Endothelial cell of umbilical vein (primary cell): Measurements from ENCODE around the gene NXPE3.

ENCODE experiments used
- CTCF ChIP-seq, 2 donors: IDR thresholded peaks; 1 replicate in 1 of 2; 2 replicates in 1 of 2; pipeline ENCODE4 v1.5.1; 2011; ENCODE audit warnings: low read length in 2 of 2, mild to moderate bottlenecking in 2 of 2, moderate library complexity in 2 of 2, control low read depth in 1 of 2, inconsistent platforms in 1 of 2, low read depth in 1 of 2; ENCODE audit not compliant: insufficient read depth in 1 of 2; ENCODE audit errors: extremely low read depth in 1 of 2
- EZH2 ChIP-seq: IDR thresholded peaks from 2 replicates; pipeline ENCODE4 v1.6.1; 2012; ENCODE audit warnings: borderline replicate concordance, low read depth, mild to moderate bottlenecking, moderate library complexity, low read length, inconsistent platforms; ENCODE audit not compliant: severe bottlenecking
- FOS ChIP-seq: IDR thresholded peaks from 2 replicates; pipeline ENCODE4 v1.6.1; 2011; ENCODE audit warnings: mild to moderate bottlenecking, low read length, moderate library complexity, borderline replicate concordance; ENCODE audit not compliant: insufficient read depth
- GATA2 ChIP-seq: IDR thresholded peaks from 2 replicates; pipeline ENCODE4 v1.7.0; 2011; ENCODE audit warnings: low read depth, mild to moderate bottlenecking, moderate library complexity, mixed read lengths, low read length; ENCODE audit not compliant: insufficient read length, insufficient read depth
- JUN ChIP-seq: IDR thresholded peaks from 2 replicates; pipeline ENCODE4 v1.6.1; 2011; ENCODE audit warnings: borderline replicate concordance, low read depth; ENCODE audit not compliant: insufficient read length, insufficient read depth
- MAX ChIP-seq: IDR thresholded peaks from 2 replicates; pipeline ENCODE4 v1.6.1; 2011; ENCODE audit not compliant: insufficient read depth, insufficient read length
- MYC ChIP-seq: IDR thresholded peaks from one replicate; pipeline ENCODE4 v1.6.1; 2011; ENCODE audit warnings: mild to moderate bottlenecking, low read depth, low read length
- POLR2A ChIP-seq: IDR thresholded peaks from 2 replicates; pipeline ENCODE4 v1.6.1; 2012; ENCODE audit warnings: low read depth, mild to moderate bottlenecking, control low read depth, low read length
- POLR2AphosphoS5 ChIP-seq: IDR thresholded peaks from 2 replicates; pipeline ENCODE4 v1.6.1; 2012; ENCODE audit warnings: low read depth, mild to moderate bottlenecking, control low read depth, low read length, moderate library complexity; ENCODE audit not compliant: insufficient read depth

- TF ChIP-seq CTCF (IDR thresholded peaks at IDR 0.05; ENCODE audit: extremely low read depth in 1 of 2, insufficient read depth in 1 of 2, low read depth in 1 of 2, low read length in 2 of 2) (no peak), FOS (no peak), POLR2A (no peak), POLR2AphosphoS5 (no peak), EZH2 (no peak), GATA2 (no peak), JUN (no peak), MAX (no peak), MYC (no peak)
Observed at GRCh38 chr3:101867511-101867910, 88.5 kb downstream of the NXPE3 start.
